B cell (primary cell): ENCODE measurements around the gene CCDC179. TPM values are rescaled to one million over a fixed set of nuclear protein-coding genes. Genes with fewer than 3 reads are reported as not detected.

ENCODE experiments used
- ATAC-seq: fragments of 200-7000 bp; cut with Tn5 transposase; one replicate; pipeline ENCODE4 v1.10.0; 2021; ENCODE audit warnings: low read depth, mild to moderate bottlenecking, moderate number of reproducible peaks, moderate library complexity
- CTCF ChIA-PET: fragments of 350-600 bp; sonication (Branson Sonifier 250); formaldehyde crosslinking; loops from one replicate; lab custom pipeline; 2021; ENCODE audit warnings: antibody characterized with exemption, inconsistent platforms; lab: Charles Lee
- POLR2A ChIA-PET: fragments of 350-600 bp; sonication (Branson Sonifier 250); formaldehyde crosslinking; loops from one replicate; lab custom pipeline; 2021; ENCODE audit warnings: antibody characterized with exemption; lab: Charles Lee
- DNase-seq: peaks from one replicate; pipeline ENCODE4 v3.0.0; 2013
- H2AFZ ChIP-seq: 2 replicates; pipeline ENCODE4 v1.6.1; 2012; ENCODE audit warnings: mild to moderate bottlenecking, low read depth, low read length; ENCODE audit not compliant: insufficient read depth, poor library complexity, severe bottlenecking
- H3K27ac ChIP-seq, 2 donors: 1 replicate in 1 of 2; 2 replicates in 1 of 2; pipeline ENCODE4 v1.5.1; 2012 to 2013; ENCODE audit warnings: low read length in 2 of 2, mild to moderate bottlenecking in 2 of 2, moderate library complexity in 1 of 2
- H3K27me3 ChIP-seq, 4 experiments: fragments of 200-600 bp in 1 of 4; sonication (generic) in 1 of 4; replicated peaks in 1 of 4; 1 replicate in 2 of 4; 2 replicates in 2 of 4; pipeline versions ENCODE4 v1.6.1 to v1.7.0; 2013 to 2016; ENCODE audit warnings: low read length in 3 of 4, mild to moderate bottlenecking in 2 of 4, mixed read lengths in 1 of 4, moderate library complexity in 1 of 4; ENCODE audit not compliant: insufficient read depth in 4 of 4, control insufficient read depth in 3 of 4; ENCODE audit errors: control extremely low read depth in 1 of 4
- H3K36me3 ChIP-seq, 2 experiments: replicated peaks in 1 of 2; 1 replicate in 1 of 2; 2 replicates in 1 of 2; pipeline versions ENCODE4 v1.6.1 to v1.7.1; 2013; ENCODE audit warnings: low read length in 1 of 2; ENCODE audit not compliant: insufficient read depth in 2 of 2, control insufficient read depth in 1 of 2; ENCODE audit errors: control extremely low read depth in 1 of 2, extremely low read depth in 1 of 2
- H3K4me1 ChIP-seq, 2 donors: fragments of 200-600 bp in 1 of 2; sonication (generic) in 1 of 2; 1 replicate in 1 of 2; 2 replicates in 1 of 2; pipeline versions ENCODE4 v1.5.1 to v1.6.1; 2013 to 2017; ENCODE audit warnings: low read length in 2 of 2; ENCODE audit not compliant: control insufficient read depth in 2 of 2, insufficient read depth in 2 of 2
- H3K4me2 ChIP-seq: replicated peaks from 2 replicates; pipeline ENCODE3; 2012; ENCODE audit warnings: mild to moderate bottlenecking, low read depth, low read length; ENCODE audit not compliant: poor library complexity, severe bottlenecking
- H3K4me3 ChIP-seq, 5 experiments: fragments of 200-600 bp in 1 of 5; sonication (generic) in 1 of 5; 1 replicate in 3 of 5; 2 replicates in 2 of 5; pipeline versions ENCODE4 v1.5.1 to v1.7.0; 2011 to 2016; ENCODE audit warnings: low read length in 4 of 5, mild to moderate bottlenecking in 4 of 5, low read depth in 2 of 5, control low read depth in 1 of 5, moderate library complexity in 1 of 5; ENCODE audit not compliant: insufficient read depth in 1 of 5; ENCODE audit errors: control extremely low read depth in 1 of 5, extremely low read depth in 1 of 5
- H3K79me2 ChIP-seq: fragments of 200-600 bp; sonication (generic); one replicate; pipeline ENCODE4 v1.6.0; 2016; ENCODE audit warnings: low read length; ENCODE audit not compliant: control insufficient read depth, insufficient read depth
- H3K9ac ChIP-seq: fragments of 200-600 bp; sonication (generic); 2 replicates; pipeline ENCODE4 v1.6.1; 2017; ENCODE audit warnings: mild to moderate bottlenecking, low read length, moderate library complexity
- H3K9me3 ChIP-seq, 3 donors: one replicate each; pipeline versions ENCODE4 v1.6.1 to v1.7.1; 2013; ENCODE audit warnings: low read length in 2 of 3; ENCODE audit not compliant: control insufficient read depth in 2 of 3, insufficient read depth in 1 of 3; ENCODE audit errors: control extremely low read depth in 1 of 3
- H4K20me1 ChIP-seq: 2 replicates; pipeline ENCODE4 v1.6.0; 2012; ENCODE audit warnings: mild to moderate bottlenecking, low read length; ENCODE audit not compliant: insufficient read depth, control insufficient read depth, poor library complexity, severe bottlenecking
- H3K27ac Mint-ChIP-seq: one replicate; pipeline ENCODE4 v1.8.0; 2021; ENCODE audit warnings: mixed read lengths
- H3K27me3 Mint-ChIP-seq: one replicate; pipeline ENCODE4 v1.8.0; 2021; ENCODE audit warnings: mixed read lengths
- H3K4me1 Mint-ChIP-seq: one replicate; pipeline ENCODE4 v1.8.0; 2021; ENCODE audit warnings: mixed read lengths
- H3K4me3 Mint-ChIP-seq: one replicate; pipeline ENCODE4 v1.8.0; 2021; ENCODE audit warnings: mixed read lengths
- H3K9me3 Mint-ChIP-seq: one replicate; pipeline ENCODE4 v1.8.0; 2022; ENCODE audit warnings: mixed read lengths; ENCODE audit not compliant: insufficient read depth
- EZH2 ChIP-seq: IDR thresholded peaks from 2 replicates; pipeline ENCODE4 v1.6.1; 2012; ENCODE audit warnings: borderline replicate concordance, low read depth, mild to moderate bottlenecking, moderate library complexity, low read length; ENCODE audit not compliant: insufficient read depth, poor library complexity, severe bottlenecking
- WGBS: methylation state at CpG from one replicate; pipeline ENCODE4 v1.1.5; 2013; ENCODE audit warnings: missing lambda C conversion rate; ENCODE audit not compliant: insufficient coverage; 5-methylcytosine and 5-hydroxymethylcytosine counted together
- intact Hi-C: fragments of 100-400 bp; cut with micrococcal nuclease; formaldehyde crosslinking; loops from one replicate; pipeline ENCODE4 v1.10.0; 2022
- polyA plus RNA-seq: library from polyadenylated mRNA; depleted of rRNA; stranded (reverse); fragments of >200 nt; gene quantifications from 2 replicates; pipeline ENCODE4 v1.2.3, GENCODE V29; 2012
- total RNA-seq, 2 donors: library from RNA; stranded (reverse); fragments of 120-200 nt in 1 of 2; gene quantifications; 1 replicate in 1 of 2; 2 replicates in 1 of 2; pipeline versions ENCODE4 v1.2.3 to v1.2.4, GENCODE V29; 2013 to 2022
- TF ChIP-seq, protein P1 (sequence below): fragments of 200-600 bp; IDR thresholded peaks from one replicate; pipeline ENCODE4 v1.8.0; 2022; ENCODE audit warnings: antibody characterized with exemption, mild to moderate bottlenecking

Gene CCDC179
- total and polyA plus RNA-seq, 2 donors (not counting 1 experiment from before 2014, with no cell fraction given): not detected

- ChIA-PET CTCF (interaction anchor here (1.2 to 2.6 kb wide), 4 partner anchors 9 to 202 kb away, joined by 4 to 10 read pairs (median 8); partner anchors contain the start of gene FANCF), POLR2A (no interaction called here)
- Mint-ChIP-seq H3K27ac (no peak overlapping the region), H3K4me1 (peaks cover 11% of the 10 kb centered on the region), H3K4me3 (peak overlapping the region; percentile 94), H3K9me3 (no peaks in the 10 kb centered on the region), H3K27me3 (no peaks in the 10 kb centered on the region)
- H3K27me3 ChIP-seq: no peaks in the 10 kb centered on the region
- H3K4me1 ChIP-seq: peaks cover 9 to 13% of the 10 kb centered on the region in 2 donors
- ATAC-seq (no peak), DNase-seq (no peak)
- no peak for TF ChIP-seq EZH2
- TF ChIP-seq, protein P1, sequence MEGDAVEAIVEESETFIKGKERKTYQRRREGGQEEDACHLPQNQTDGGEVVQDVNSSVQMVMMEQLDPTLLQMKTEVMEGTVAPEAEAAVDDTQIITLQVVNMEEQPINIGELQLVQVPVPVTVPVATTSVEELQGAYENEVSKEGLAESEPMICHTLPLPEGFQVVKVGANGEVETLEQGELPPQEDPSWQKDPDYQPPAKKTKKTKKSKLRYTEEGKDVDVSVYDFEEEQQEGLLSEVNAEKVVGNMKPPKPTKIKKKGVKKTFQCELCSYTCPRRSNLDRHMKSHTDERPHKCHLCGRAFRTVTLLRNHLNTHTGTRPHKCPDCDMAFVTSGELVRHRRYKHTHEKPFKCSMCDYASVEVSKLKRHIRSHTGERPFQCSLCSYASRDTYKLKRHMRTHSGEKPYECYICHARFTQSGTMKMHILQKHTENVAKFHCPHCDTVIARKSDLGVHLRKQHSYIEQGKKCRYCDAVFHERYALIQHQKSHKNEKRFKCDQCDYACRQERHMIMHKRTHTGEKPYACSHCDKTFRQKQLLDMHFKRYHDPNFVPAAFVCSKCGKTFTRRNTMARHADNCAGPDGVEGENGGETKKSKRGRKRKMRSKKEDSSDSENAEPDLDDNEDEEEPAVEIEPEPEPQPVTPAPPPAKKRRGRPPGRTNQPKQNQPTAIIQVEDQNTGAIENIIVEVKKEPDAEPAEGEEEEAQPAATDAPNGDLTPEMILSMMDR: no peak
- H3K27ac ChIP-seq: no peak overlapping the region
- intact Hi-C loops: loop anchor here (2.0 kb wide), 1 partner anchor 48 kb away; no protein-coding TSS in a partner anchor
- peak overlapping the region in 1 of 5 experiments; percentile 88 for H3K4me3 ChIP-seq
- H3K36me3 ChIP-seq: peaks cover 7 to 18% of the 10 kb centered on the region in 2 experiments
- no peaks in the 10 kb centered on the region for H4K20me1 ChIP-seq
- H3K9ac ChIP-seq: peak overlapping the region; percentile 84
- H3K9me3 ChIP-seq: no peaks in the 10 kb centered on the region
- H3K79me2 ChIP-seq: no peaks in the 10 kb centered on the region
- WGBS: 25% methylated on average over 2 of the region's 6 CpGs
- peak overlapping the region; percentile 70 for H3K4me2 ChIP-seq
- H2AFZ ChIP-seq: no peak overlapping the region
These were observed 31.9 kb downstream of the CCDC179 start for GRCh38 chr11:22828373-22828772.

GRCh38 chr11:22822203-22822602 lies 38.1 kb downstream of the CCDC179 start:
- H3K36me3 ChIP-seq: peaks cover 7 to 22% of the 10 kb centered on the region in 2 experiments
- H3K4me3 Mint-ChIP-seq: no peak overlapping the region
- no CpG with 5 or more reads among the region's 2 CpGs for WGBS

More at GRCh38 chr11:22822203-22822602, 38.1 kb downstream of the CCDC179 start:
- peaks cover 5% of the 10 kb centered on the region for H3K9me3 Mint-ChIP-seq
- Histone ChIP-seq H3K27me3 (no peaks in the 10 kb centered on the region), H3K4me2 (no peak overlapping the region), H3K79me2 (no peaks in the 10 kb centered on the region), H2AFZ (no peak overlapping the region), H3K4me1 (no peaks in the 10 kb centered on the region), H3K9ac (no peak overlapping the region), H3K9me3 (no peaks in the 10 kb centered on the region), H3K4me3 (no peak overlapping the region), H3K27ac (no peak overlapping the region), H4K20me1 (no peaks in the 10 kb centered on the region)
- TF ChIP-seq, protein P1: no peak
- no peak for TF ChIP-seq EZH2
- ATAC-seq (no peak), DNase-seq (no peak)
- no peaks in the 10 kb centered on the region for H3K27me3 Mint-ChIP-seq
- intact Hi-C loops: no loop called here
- no peaks in the 10 kb centered on the region for H3K4me1 Mint-ChIP-seq
- H3K27ac Mint-ChIP-seq: no peak overlapping the region
- ChIA-PET POLR2A (no interaction called here), CTCF (interaction anchor here (1.1 to 1.3 kb wide), 2 partner anchors 19 to 40 kb away, joined by 3 read pairs; no protein-coding TSS in a partner anchor)
